Endothelial cell of umbilical vein (primary cell): ENCODE measurements around the gene MAML3. TPM values are rescaled to one million over a fixed set of nuclear protein-coding genes. Genes with fewer than 3 reads are reported as not detected.

Experiments used
- BruUV-seq: library from RNA; stranded (reverse); fragments of 400-500 nt; replicated peaks from 2 replicates; lab custom pipeline; 2021; lab: Mats Ljungman, UMichigan
- CTCF ChIA-PET: fragments of 300-600, 350-600 bp; sonication (Branson Sonifier 250); formaldehyde crosslinking; loops from one replicate; lab custom pipeline; 2021; ENCODE audit warnings: antibody characterized with exemption, inconsistent platforms; lab: Charles Lee
- POLR2A ChIA-PET: fragments of 300-600, 350-600 bp; sonication (Branson Sonifier 250); formaldehyde crosslinking; loops from one replicate; lab custom pipeline; 2021; ENCODE audit warnings: antibody characterized with exemption, inconsistent platforms; lab: Charles Lee
- DNase-seq: peaks from one replicate; pipeline ENCODE4 v3.0.0-alpha.2; 2011; ENCODE audit warnings: low read depth, low spot score
- FAIRE-seq: peaks from 2 replicates; lab custom pipeline; 2011; peaks lifted over from hg19 to GRCh38; lab: Jason Lieb, UNC
- H2AFZ ChIP-seq: 2 replicates; pipeline ENCODE4 v1.6.0; 2012; ENCODE audit warnings: low read depth, low read length, control low read depth, inconsistent platforms
- H3K27ac ChIP-seq: 2 replicates; pipeline ENCODE4 v1.5.1; 2011; ENCODE audit warnings: low read depth, mild to moderate bottlenecking, control low read depth, low read length, moderate library complexity; ENCODE audit not compliant: insufficient read depth
- H3K27me3 ChIP-seq, 2 experiments: 2 replicates each; pipeline versions ENCODE4 v1.6.0 to v1.6.1; 2011; ENCODE audit warnings: low read length in 2 of 2, mixed read lengths in 1 of 2; ENCODE audit not compliant: control insufficient read depth in 2 of 2, insufficient read depth in 2 of 2
- H3K36me3 ChIP-seq, 2 experiments: 2 replicates in 1 of 2; 3 replicates in 1 of 2; pipeline ENCODE4 v1.5.1; 2011; ENCODE audit warnings: low read length in 2 of 2, mild to moderate bottlenecking in 1 of 2, moderate library complexity in 1 of 2; ENCODE audit not compliant: control insufficient read depth in 2 of 2, insufficient read depth in 2 of 2; ENCODE audit errors: extremely low read depth in 1 of 2
- H3K4me1 ChIP-seq: 3 replicates; pipeline ENCODE4 v1.5.1; 2011; ENCODE audit warnings: mild to moderate bottlenecking, low read length; ENCODE audit not compliant: control insufficient read depth, insufficient read depth; ENCODE audit errors: extremely low read depth
- H3K4me2 ChIP-seq: 2 replicates; pipeline ENCODE4 v1.6.1; 2011; ENCODE audit warnings: low read length, control low read depth, mixed read lengths; ENCODE audit not compliant: insufficient read depth
- H3K4me3 ChIP-seq, 3 experiments: fragments of 200-600 bp in 1 of 3; sonication (generic), shearing (Covaris generic) in 1 of 3; replicated peaks in 1 of 3; 2 replicates each; pipeline ENCODE4 v1.5.1; 2011 to 2016; ENCODE audit warnings: control low read depth in 3 of 3, low read length in 3 of 3, mild to moderate bottlenecking in 2 of 3, inconsistent platforms in 1 of 3, low read depth in 1 of 3, moderate library complexity in 1 of 3; ENCODE audit not compliant: insufficient read depth in 1 of 3
- H3K79me2 ChIP-seq: 2 replicates; pipeline ENCODE4 v1.6.0; 2012; ENCODE audit warnings: low read length, inconsistent platforms; ENCODE audit not compliant: control insufficient read depth, insufficient read depth
- H3K9ac ChIP-seq: replicated peaks from 2 replicates; pipeline ENCODE3; 2011; ENCODE audit warnings: low read length, control low read depth; ENCODE audit not compliant: insufficient read depth; ENCODE audit errors: extremely low read depth
- H3K9me1 ChIP-seq: replicated peaks from 3 replicates; pipeline ENCODE4 v1.6.0; 2011; ENCODE audit warnings: mild to moderate bottlenecking, low read length; ENCODE audit not compliant: control insufficient read depth, insufficient read depth; ENCODE audit errors: extremely low read depth
- H3K9me3 ChIP-seq: replicated peaks from 2 replicates; pipeline ENCODE4 v1.5.1; 2012; ENCODE audit warnings: low read length, inconsistent platforms; ENCODE audit not compliant: control insufficient read depth, insufficient read depth
- H4K20me1 ChIP-seq: replicated peaks from 2 replicates; pipeline ENCODE3; 2011; ENCODE audit warnings: mild to moderate bottlenecking, low read length; ENCODE audit not compliant: control insufficient read depth, insufficient read depth; ENCODE audit errors: extremely low read depth
- CTCF ChIP-seq, 2 donors: IDR thresholded peaks; 1 replicate in 1 of 2; 2 replicates in 1 of 2; pipeline ENCODE4 v1.5.1; 2011; ENCODE audit warnings: low read length in 2 of 2, mild to moderate bottlenecking in 2 of 2, moderate library complexity in 2 of 2, control low read depth in 1 of 2, inconsistent platforms in 1 of 2, low read depth in 1 of 2; ENCODE audit not compliant: insufficient read depth in 1 of 2; ENCODE audit errors: extremely low read depth in 1 of 2
- EZH2 ChIP-seq: IDR thresholded peaks from 2 replicates; pipeline ENCODE4 v1.6.1; 2012; ENCODE audit warnings: borderline replicate concordance, low read depth, mild to moderate bottlenecking, moderate library complexity, low read length, inconsistent platforms; ENCODE audit not compliant: severe bottlenecking
- FOS ChIP-seq: IDR thresholded peaks from 2 replicates; pipeline ENCODE4 v1.6.1; 2011; ENCODE audit warnings: mild to moderate bottlenecking, low read length, moderate library complexity, borderline replicate concordance; ENCODE audit not compliant: insufficient read depth
- GATA2 ChIP-seq: IDR thresholded peaks from 2 replicates; pipeline ENCODE4 v1.7.0; 2011; ENCODE audit warnings: low read depth, mild to moderate bottlenecking, moderate library complexity, mixed read lengths, low read length; ENCODE audit not compliant: insufficient read length, insufficient read depth
- JUN ChIP-seq: IDR thresholded peaks from 2 replicates; pipeline ENCODE4 v1.6.1; 2011; ENCODE audit warnings: borderline replicate concordance, low read depth; ENCODE audit not compliant: insufficient read length, insufficient read depth
- MAX ChIP-seq: IDR thresholded peaks from 2 replicates; pipeline ENCODE4 v1.6.1; 2011; ENCODE audit not compliant: insufficient read depth, insufficient read length
- POLR2A ChIP-seq: IDR thresholded peaks from 2 replicates; pipeline ENCODE4 v1.6.1; 2012; ENCODE audit warnings: low read depth, mild to moderate bottlenecking, control low read depth, low read length
- POLR2AphosphoS5 ChIP-seq: IDR thresholded peaks from 2 replicates; pipeline ENCODE4 v1.6.1; 2012; ENCODE audit warnings: low read depth, mild to moderate bottlenecking, control low read depth, low read length, moderate library complexity; ENCODE audit not compliant: insufficient read depth
- dilution Hi-C: fragments of 300-500 bp; cut with MboI; formaldehyde crosslinking; loops from one replicate; pipeline ENCODE4 v1.15.0; 2019; ENCODE audit warnings: low sequenced_read_pairs; ENCODE audit not compliant: extremely low pct_ligation_motif_present
- intact Hi-C: fragments of 100-400 bp; cut with micrococcal nuclease; formaldehyde crosslinking; loops from one replicate; pipeline ENCODE4 v1.10.0; 2022
- polyA plus RNA-seq, 4 experiments: library from polyadenylated mRNA; depleted of rRNA in 3 of 4; stranded (reverse) in 3 of 4; unstranded in 1 of 4; fragments of >200 nt; gene quantifications; 2 replicates each; pipeline versions ENCODE4 v1.2.1 to v1.2.3, GENCODE V29; 2011 to 2012; ENCODE audit warnings: missing spikeins in 1 of 4
- total RNA-seq: library from RNA; stranded (reverse); gene quantifications from 2 replicates; pipeline ENCODE4 v1.2.3, GENCODE V29; 2021

Gene MAML3
- total and polyA plus RNA-seq, 2 donors (not counting 3 experiments of a cell fraction or from before 2014, with no cell fraction given): 14.0 to 20.3 TPM

GRCh38 chr4:139808381-139808807 lies 345.6 kb downstream of the MAML3 start:
- Histone ChIP-seq H3K9me1 (no peaks in the 10 kb centered on the region), H3K36me3 (no peaks in the 10 kb centered on the region), H3K79me2 (no peaks in the 10 kb centered on the region), H3K4me1 (peaks cover 9% of the 10 kb centered on the region), H3K27ac (peak overlapping the region; percentile 18), H3K9ac (no peak overlapping the region), H3K4me2 (no peak overlapping the region), H3K27me3 (no peaks in the 10 kb centered on the region), H3K9me3 (no peaks in the 10 kb centered on the region), H4K20me1 (no peaks in the 10 kb centered on the region), H3K4me3 (no peak overlapping the region), H2AFZ (no peak overlapping the region)
- TF ChIP-seq EZH2 (no peak), GATA2 (no peak), FOS (no peak), POLR2AphosphoS5 (no peak), POLR2A (no peak), MAX (no peak)
- dilution Hi-C loops: no loop called here
- ChIA-PET POLR2A (interaction anchor here (0.5 to 1.1 kb wide), 3 partner anchors 17 to 794 kb away, joined by 3 to 11 read pairs (median 5); no protein-coding TSS in a partner anchor), CTCF (interaction anchor here (0.7 to 2.9 kb wide), 10 partner anchors 14 to 551 kb away, joined by 3 to 10 read pairs (median 4); no protein-coding TSS in a partner anchor)
- intact Hi-C loops: loop anchor here (2.0 kb wide), 1 partner anchor 46 kb away; no protein-coding TSS in a partner anchor
- BruUV-seq: no TSS peak
- DNase-seq (no peak), FAIRE-seq (peak; percentile 24)

GRCh38 chr4:139807483-139807882 lies 346.5 kb downstream of the MAML3 start:
- TF ChIP-seq FOS (no peak), MAX (no peak), JUN (no peak), CTCF (IDR thresholded peaks at IDR 0.05; ENCODE audit: extremely low read depth in 1 of 2, insufficient read depth in 1 of 2, low read depth in 1 of 2, low read length in 2 of 2) (no peak)
- Histone ChIP-seq H2AFZ (no peak overlapping the region), H3K9me1 (no peaks in the 10 kb centered on the region), H3K4me1 (peaks cover 9% of the 10 kb centered on the region), H3K9me3 (no peaks in the 10 kb centered on the region), H3K27me3 (no peaks in the 10 kb centered on the region), H3K4me3 (no peak overlapping the region), H4K20me1 (peaks cover 3% of the 10 kb centered on the region), H3K79me2 (no peaks in the 10 kb centered on the region), H3K4me2 (no peak overlapping the region), H3K27ac (no peak overlapping the region), H3K9ac (no peak overlapping the region), H3K36me3 (no peaks in the 10 kb centered on the region)
- dilution Hi-C loops (no loop called here), intact Hi-C loops (no loop called here)
- ChIA-PET POLR2A (no interaction called here), CTCF (interaction anchor here (1.0 to 2.9 kb wide), 4 partner anchors 16 to 552 kb away, joined by 3 to 10 read pairs (median 7); no protein-coding TSS in a partner anchor)
- DNase-seq (no peak), FAIRE-seq (no peak)
- no TSS peak for BruUV-seq
